Heart left ventricle (tissue), 13 donors: Measurements from ENCODE around the gene EVC2.

Experiments
- CTCF ChIP-seq, 12 donors: fragments of 200-600 bp; sonication (generic) in 4 of 12; IDR thresholded peaks; one replicate each; pipeline versions ENCODE4 v1.5.0 to v1.8.0; 2018 to 2022; ENCODE audit warnings: antibody characterized with exemption in 12 of 12, mild to moderate bottlenecking in 5 of 12
- POLR2A ChIP-seq, 2 donors: fragments of 450-650 bp; IDR thresholded peaks; one replicate each; pipeline ENCODE4 v1.6.1; 2017; ENCODE audit warnings: antibody characterized with exemption in 2 of 2, mild to moderate bottlenecking in 2 of 2, moderate library complexity in 2 of 2
- donor health status: ischemic (EF 13 %, LVEDD 7.1; RV severe dilation, severe dysfunction).
- donor health status: DM: no; HTN: yes; CAD: no.
- donor health status: DM: no; HTN: no; CAD: no.
- donor health status: ischemic (EF 25% LVEDD 6.9; RV normal size, moderate dysfunction).
- donor health status: ischemic (EF 25% LVEDD 5.7; RV mildly dilated, moderate dysfunction).
- donor health status: ischemic (EF 35%, LVEDD 5.7; RV mildly dilated, moderate dysfunction).
- donor health status: nonischemic (EF 11% LVEDD 7.7; RV severe dilation, severe dysfunction).
- donor health status: DM: yes; HTN: yes; CAD: no.
- donor health status: PGD.
- donor health status: ischemic (EF 29% LVEDD 5.4; RV normal size, mild dysfunction).
- donor health status: nonischemic (EF 23%, LVEDD 6.1; RV moderate dilation, normal function).

- TF ChIP-seq POLR2A (IDR thresholded peaks at IDR 0.05) (no peak), CTCF (IDR thresholded peaks at IDR 0.05) (no peak)
Observed at GRCh38 chr4:5722328-5722727, 14.0 kb upstream of the EVC2 start.
